Activated CD4-positive, alpha-beta T cell treated with anti-CD3 and anti-CD28 coated beads for 36 hours (primary cell): ENCODE data around the gene CREM. TPM values are rescaled to one million over a fixed set of nuclear protein-coding genes. Genes with fewer than 3 reads are reported as not detected.
A peak's percentile ranks its signal among the peaks of the same experiment; 100 is the strongest.

Source experiments
- ATAC-seq: fragments of 200-7000 bp; cut with Tn5 transposase; one replicate; pipeline ENCODE4 v1.10.0; 2021; ENCODE audit warnings: mild to moderate bottlenecking, moderate library complexity
- CTCF ChIA-PET: fragments of 350-600 bp; sonication (Branson Sonifier 250); formaldehyde crosslinking; loops from one replicate; lab custom pipeline; 2021; ENCODE audit warnings: antibody characterized with exemption; lab: Charles Lee
- POLR2A ChIA-PET: fragments of 350-600 bp; sonication (Branson Sonifier 250); formaldehyde crosslinking; loops from one replicate; lab custom pipeline; 2021; ENCODE audit warnings: antibody characterized with exemption, inconsistent platforms; lab: Charles Lee
- DNase-seq: peaks from one replicate; pipeline ENCODE4 v3.0.0-alpha.2; 2020
- H3K27ac Mint-ChIP-seq: one replicate; pipeline ENCODE4 v1.8.0; 2021; ENCODE audit warnings: mixed read lengths
- H3K27me3 Mint-ChIP-seq: one replicate; pipeline ENCODE4 v1.8.0; 2021; ENCODE audit warnings: mixed read lengths
- H3K36me3 Mint-ChIP-seq: one replicate; pipeline ENCODE4 v1.8.0; 2021; ENCODE audit warnings: low read depth, mixed read lengths
- H3K4me1 Mint-ChIP-seq: one replicate; pipeline ENCODE4 v1.8.0; 2021; ENCODE audit warnings: mixed read lengths
- H3K4me3 Mint-ChIP-seq: one replicate; pipeline ENCODE4 v1.8.0; 2021; ENCODE audit warnings: mild to moderate bottlenecking, moderate library complexity, mixed read lengths
- H3K9me3 Mint-ChIP-seq: one replicate; pipeline ENCODE4 v1.8.0; 2021; ENCODE audit warnings: low read depth, mixed read lengths
- intact Hi-C, 2 experiments: fragments of 100-400 bp; cut with DNase I in 1 of 2; cut with micrococcal nuclease in 1 of 2; formaldehyde crosslinking; loops; one replicate each; pipeline versions ENCODE4 v1.14.2 to v1.15.1; 2022 to 2024; cut with DNase I, micrococcal nuclease
- total RNA-seq, 2 experiments: library from RNA; stranded (reverse); gene quantifications; one replicate each; pipeline ENCODE4 v1.2.3, GENCODE V29; 2021

CREM gene
- total RNA-seq, 2 experiments from 2014 or later = 106 to 126 TPM

DNA sequence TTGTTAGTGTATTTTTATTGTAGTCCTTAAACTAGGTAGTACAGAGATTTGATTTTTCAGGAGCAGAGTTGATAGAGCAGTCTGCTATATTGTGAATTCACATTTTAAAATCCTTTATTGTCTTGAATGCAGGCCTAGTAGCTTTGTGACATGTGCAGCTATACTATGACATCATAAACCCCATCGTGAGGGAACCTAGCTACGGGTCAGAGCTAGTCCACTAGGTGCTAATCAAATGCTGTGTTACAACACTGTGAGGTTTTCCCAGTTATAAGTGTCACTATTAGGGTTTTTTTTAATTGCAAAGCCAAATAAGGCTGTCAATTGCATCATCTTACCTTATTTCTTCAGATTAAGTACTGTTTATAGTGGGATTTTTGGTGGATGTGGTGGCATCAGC, 40.7 kb downstream of the CREM start:
- intact Hi-C loops = no loop called here
- Mint-ChIP-seq H3K27me3 (no peaks in the 10 kb centered on the region), H3K27ac (no peak overlapping the region), H3K36me3 (peaks cover 8% of the 10 kb centered on the region), H3K4me3 (no peak overlapping the region), H3K4me1 (no peaks in the 10 kb centered on the region), H3K9me3 (peaks cover 5% of the 10 kb centered on the region)
- no peak for ATAC-seq
- CTCF ChIA-PET = interaction anchor here (0.5 to 0.9 kb wide), 2 partner anchors 18 to 27 kb away, joined by 4 to 5 read pairs; no protein-coding TSS in a partner anchor
- DNase-seq = no peak
- POLR2A ChIA-PET = interaction anchor here (0.6 kb wide), 1 partner anchor 33 kb away, joined by 3 read pairs; no protein-coding TSS in a partner anchor

DNA sequence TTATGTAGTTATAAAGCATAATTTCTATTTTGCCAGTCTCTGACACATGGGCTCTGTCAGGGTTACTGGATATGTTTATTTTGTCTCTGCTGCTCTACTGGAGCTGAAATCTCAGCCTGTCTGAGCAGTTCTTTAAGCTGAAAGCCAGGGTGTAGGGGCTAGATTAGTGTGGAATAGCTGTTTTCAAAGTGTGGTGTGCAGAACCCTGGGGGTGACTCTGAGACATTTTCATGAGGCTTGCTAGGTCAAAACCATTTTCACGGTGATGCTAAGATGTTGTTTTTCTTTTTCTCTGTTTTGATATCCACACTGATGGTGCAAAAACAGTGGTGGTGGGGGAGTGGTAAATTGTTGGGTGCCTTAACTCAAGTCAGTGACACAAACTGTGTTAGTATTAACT, 45.5 kb downstream of the CREM start:
- Mint-ChIP-seq H3K4me1 (peaks cover 5% of the 10 kb centered on the region), H3K27me3 (no peaks in the 10 kb centered on the region), H3K9me3 (peaks cover 5% of the 10 kb centered on the region), H3K27ac (no peak overlapping the region), H3K36me3 (peaks cover 8% of the 10 kb centered on the region), H3K4me3 (no peak overlapping the region)
- intact Hi-C loops = no loop called here
- ChIA-PET POLR2A (interaction anchor here (1.2 kb wide), 1 partner anchor 24 kb away, joined by 3 read pairs; no protein-coding TSS in a partner anchor), CTCF (interaction anchor here (0.7 to 1.3 kb wide), 3 partner anchors 8 to 45 kb away, joined by 3 to 5 read pairs (median 3); no protein-coding TSS in a partner anchor)
- no peak for DNase-seq
- no peak for ATAC-seq

DNA sequence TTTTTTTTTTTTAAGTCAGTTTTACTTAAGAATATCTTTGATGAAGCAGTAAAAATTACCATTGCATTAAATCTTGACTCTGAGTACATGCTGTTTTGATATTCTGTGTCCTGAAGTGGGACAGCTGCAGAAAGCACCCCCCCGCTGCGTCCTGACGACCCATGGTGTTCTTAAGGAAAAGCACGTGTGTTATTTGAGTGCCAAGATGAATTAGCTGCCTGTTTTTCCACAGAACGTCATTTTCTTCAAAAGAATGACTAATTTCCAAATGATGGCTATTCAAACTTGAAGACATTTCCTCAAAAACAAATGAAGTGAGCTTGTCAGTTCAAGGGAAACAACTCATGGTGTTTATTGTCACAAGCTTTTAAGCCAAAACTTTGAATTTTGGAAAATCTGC, 45.9 kb downstream of the CREM start:
- ChIA-PET POLR2A (interaction anchor here (0.6 to 1.2 kb wide), 2 partner anchors 23 to 920 kb away, joined by 3 read pairs; no protein-coding TSS in a partner anchor), CTCF (interaction anchor here (0.9 to 1.5 kb wide), 4 partner anchors 8 to 45 kb away, joined by 3 to 5 read pairs (median 4); no protein-coding TSS in a partner anchor)
- H3K9me3 Mint-ChIP-seq = peaks cover 5% of the 10 kb centered on the region
- ATAC-seq (no peak), DNase-seq (no peak)
- H3K27me3 Mint-ChIP-seq = no peaks in the 10 kb centered on the region
- no peak overlapping the region for H3K27ac Mint-ChIP-seq
- no peak overlapping the region for H3K4me3 Mint-ChIP-seq
- peaks cover 8% of the 10 kb centered on the region for H3K36me3 Mint-ChIP-seq
- H3K4me1 Mint-ChIP-seq = peaks cover 5% of the 10 kb centered on the region
- intact Hi-C loops = no loop called here

DNA sequence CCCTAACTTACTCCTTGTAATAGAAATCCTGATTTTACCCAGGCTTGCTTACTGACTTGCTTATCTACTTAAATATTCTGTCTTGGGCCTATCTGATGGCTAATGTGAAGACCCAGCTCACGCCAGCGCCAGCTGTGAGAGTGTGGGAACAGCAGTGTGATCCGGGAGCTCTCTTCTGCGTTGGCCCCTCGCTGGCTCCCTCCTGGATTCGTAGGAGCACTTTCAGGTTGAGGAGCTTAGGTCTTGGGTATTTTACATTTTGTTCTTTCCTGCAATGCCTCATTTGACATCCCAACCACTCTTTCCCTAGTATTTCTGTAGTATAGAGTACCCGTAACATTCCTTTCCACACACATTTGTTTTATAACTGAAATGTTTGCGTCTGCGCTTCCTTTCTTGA, 51.7 kb downstream of the CREM start:
- Mint-ChIP-seq H3K4me3 (no peak overlapping the region), H3K4me1 (no peaks in the 10 kb centered on the region), H3K27me3 (no peaks in the 10 kb centered on the region), H3K36me3 (peaks cover 6% of the 10 kb centered on the region), H3K27ac (no peak overlapping the region), H3K9me3 (no peaks in the 10 kb centered on the region)
- DNase-seq = no peak
- intact Hi-C loops = no loop called here
- POLR2A ChIA-PET = interaction anchor here (1.2 kb wide), 1 partner anchor 16 kb away, joined by 3 read pairs; no protein-coding TSS in a partner anchor
- no peak for ATAC-seq
- CTCF ChIA-PET = interaction anchor here (4.0 kb wide), 1 partner anchor 17 kb away, joined by 19 read pairs; no protein-coding TSS in a partner anchor

DNA sequence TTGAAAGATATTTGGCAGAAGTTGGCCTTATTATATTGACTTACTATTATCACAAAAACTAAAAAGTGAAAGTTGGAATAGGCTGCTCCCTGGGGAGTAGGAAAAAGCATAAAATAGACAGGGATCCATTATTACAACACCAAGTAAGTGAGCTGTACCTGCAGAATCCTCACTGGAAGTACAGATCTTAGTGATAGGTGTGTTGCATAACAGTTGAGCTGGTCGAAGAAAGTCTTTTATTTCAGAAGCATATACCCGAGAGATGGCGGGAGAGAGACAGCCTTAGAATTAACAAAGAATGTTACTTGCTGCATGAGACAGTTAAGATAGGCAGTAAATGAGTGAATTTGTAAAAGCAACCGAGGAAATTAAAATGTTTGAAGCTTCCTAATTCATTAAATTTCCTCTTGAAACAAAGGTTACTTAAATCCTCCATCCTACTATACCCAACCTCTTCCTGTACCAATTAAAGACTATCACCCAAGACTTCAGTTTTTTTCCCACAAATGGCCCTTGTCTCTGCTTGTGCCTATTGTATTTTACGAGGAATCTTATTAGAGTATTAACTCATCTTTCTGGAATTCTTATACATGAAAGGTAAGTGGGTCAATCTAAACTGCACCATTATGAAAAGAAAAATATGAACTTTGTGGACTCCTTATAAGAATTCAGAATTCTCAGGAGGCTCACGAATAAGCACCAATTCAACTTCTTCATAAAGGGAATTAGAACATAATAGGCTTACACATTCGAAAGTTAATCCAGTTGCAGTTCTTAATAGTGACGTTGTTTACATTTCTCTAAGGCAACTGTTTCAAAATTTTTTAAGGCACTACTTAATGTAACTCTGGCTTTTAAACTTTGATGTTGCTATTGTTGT, 56.2 kb downstream of the CREM start:
- peaks cover 1% of the 10 kb centered on the region for H3K4me1 Mint-ChIP-seq
- no peaks in the 10 kb centered on the region for H3K27me3 Mint-ChIP-seq
- no peak overlapping the region for H3K4me3 Mint-ChIP-seq
- no peaks in the 10 kb centered on the region for H3K9me3 Mint-ChIP-seq
- H3K36me3 Mint-ChIP-seq = peaks cover 6% of the 10 kb centered on the region
- DNase-seq = no peak
- ATAC-seq = no peak
- ChIA-PET CTCF (interaction anchor here (0.9 to 1.5 kb wide), 2 partner anchors 11 to 13 kb away, joined by 4 to 5 read pairs; no protein-coding TSS in a partner anchor), POLR2A (no interaction called here)
- intact Hi-C loops = no loop called here
- H3K27ac Mint-ChIP-seq = no peak overlapping the region

DNA sequence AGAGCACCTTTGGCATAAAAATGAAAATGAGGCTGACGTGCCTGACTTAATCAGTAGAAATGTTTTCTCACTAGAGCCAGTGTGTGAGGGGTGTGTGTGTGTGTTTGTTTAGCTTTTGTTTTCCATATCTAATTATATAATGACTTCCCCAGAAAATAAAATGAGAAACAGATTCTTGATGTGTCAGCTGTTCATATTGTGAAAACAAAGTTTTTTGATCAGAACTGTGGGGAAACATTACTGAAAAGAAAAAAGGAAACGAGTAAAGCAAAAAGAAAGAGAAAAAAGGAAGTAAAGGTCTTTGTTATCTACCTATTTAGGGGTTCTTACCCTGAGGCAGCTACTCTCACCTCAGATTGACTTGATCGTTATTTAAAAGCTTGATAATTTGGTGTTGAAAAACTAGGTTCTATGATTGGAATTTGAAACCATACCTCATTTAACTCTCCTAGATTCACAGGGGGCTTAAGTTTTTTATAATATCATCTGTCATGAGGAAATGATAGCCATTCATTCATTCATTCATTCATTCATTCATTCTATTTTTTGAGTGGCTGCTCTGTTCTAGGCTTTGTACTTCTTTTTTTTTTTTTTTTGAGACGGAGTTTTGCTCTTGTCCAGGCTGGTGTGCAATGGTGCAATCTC, 58.0 kb downstream of the CREM start:
- Mint-ChIP-seq H3K36me3 (peaks cover 6% of the 10 kb centered on the region), H3K9me3 (no peaks in the 10 kb centered on the region), H3K27ac (no peak overlapping the region), H3K4me3 (no peak overlapping the region), H3K4me1 (peaks cover 1% of the 10 kb centered on the region), H3K27me3 (no peaks in the 10 kb centered on the region)
- intact Hi-C loops = no loop called here
- ATAC-seq = no peak
- CTCF ChIA-PET = interaction anchor here (0.6 kb wide), 1 partner anchor 49 kb away, joined by 3 read pairs; no protein-coding TSS in a partner anchor
- no peak for DNase-seq
- POLR2A ChIA-PET = no interaction called here

DNA sequence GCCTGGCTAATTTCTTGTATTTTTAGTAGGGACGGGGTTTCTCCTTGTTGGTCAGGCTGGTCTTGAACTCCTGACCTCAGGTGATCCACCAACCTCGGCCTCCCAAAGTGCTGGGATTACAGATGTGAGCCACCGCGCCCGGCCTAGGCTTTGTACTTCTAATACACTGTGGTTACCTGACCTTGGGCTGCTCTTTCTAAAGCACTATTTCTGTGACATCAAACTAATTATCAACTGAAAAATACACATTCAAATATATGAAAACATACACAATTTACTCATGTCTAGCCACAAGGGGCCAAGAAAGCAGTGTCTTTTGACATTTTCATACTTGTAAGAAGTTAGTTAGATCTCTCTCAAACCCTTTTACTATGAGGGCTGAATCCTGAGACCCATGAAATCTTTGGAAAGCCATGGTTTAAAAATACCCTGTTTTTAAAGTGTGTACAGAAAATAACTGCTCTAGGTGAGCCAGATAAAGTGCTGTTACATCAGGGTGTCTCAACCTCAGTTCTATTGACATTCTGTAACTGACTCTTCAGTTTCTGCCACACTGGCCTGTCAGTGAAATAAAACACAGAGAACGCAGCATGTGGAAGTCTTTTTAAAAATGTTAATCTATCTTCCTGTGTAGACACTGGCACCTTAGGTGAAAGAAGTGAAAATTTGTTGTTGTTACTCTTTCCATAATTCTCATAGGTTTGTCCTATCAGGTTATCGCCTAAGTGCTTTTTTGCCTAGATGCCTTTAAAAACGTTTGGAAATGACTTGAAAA, 58.8 kb downstream of the CREM start:
- H3K36me3 Mint-ChIP-seq = peaks cover 6% of the 10 kb centered on the region
- intact Hi-C loops = no loop called here
- H3K4me3 Mint-ChIP-seq = no peak overlapping the region
- no peak for DNase-seq
- H3K27ac Mint-ChIP-seq = peak overlapping the region; percentile 33
- peaks cover 1% of the 10 kb centered on the region for H3K4me1 Mint-ChIP-seq
- no peak for ATAC-seq
- H3K27me3 Mint-ChIP-seq = no peaks in the 10 kb centered on the region
- H3K9me3 Mint-ChIP-seq = no peaks in the 10 kb centered on the region
- ChIA-PET POLR2A (no interaction called here), CTCF (interaction anchor here (0.7 kb wide), 1 partner anchor 91 kb away, joined by 3 read pairs; no protein-coding TSS in a partner anchor)

DNA sequence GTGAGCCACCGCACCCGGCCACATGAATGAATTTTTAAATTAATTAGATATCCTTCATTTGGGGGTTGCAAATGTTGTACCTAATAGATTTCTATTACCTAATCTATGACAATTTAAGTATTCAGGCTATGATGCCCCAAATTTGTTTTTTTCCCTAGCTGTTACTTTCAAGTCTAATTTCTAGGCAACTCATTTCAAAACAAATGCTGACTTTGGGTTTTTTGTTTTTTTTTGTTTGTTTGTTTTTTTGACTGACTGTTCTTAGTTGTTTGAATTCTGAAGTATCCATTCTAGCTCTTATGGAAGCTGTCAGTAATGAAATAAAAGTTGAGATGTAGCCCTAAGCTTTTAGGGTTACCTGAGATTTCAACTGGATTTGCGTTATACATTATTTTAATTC, 62.3 kb downstream of the CREM start:
- Mint-ChIP-seq H3K4me3 (no peak overlapping the region), H3K4me1 (peaks cover 22% of the 10 kb centered on the region), H3K9me3 (no peaks in the 10 kb centered on the region), H3K27me3 (no peaks in the 10 kb centered on the region), H3K36me3 (peaks cover 22% of the 10 kb centered on the region), H3K27ac (no peak overlapping the region)
- no peak for ATAC-seq
- intact Hi-C loops = no loop called here
- CTCF ChIA-PET = interaction anchor here (1.3 kb wide), 1 partner anchor 9 kb away, joined by 4 read pairs; no protein-coding TSS in a partner anchor
- no peak for DNase-seq
- POLR2A ChIA-PET = no interaction called here

DNA sequence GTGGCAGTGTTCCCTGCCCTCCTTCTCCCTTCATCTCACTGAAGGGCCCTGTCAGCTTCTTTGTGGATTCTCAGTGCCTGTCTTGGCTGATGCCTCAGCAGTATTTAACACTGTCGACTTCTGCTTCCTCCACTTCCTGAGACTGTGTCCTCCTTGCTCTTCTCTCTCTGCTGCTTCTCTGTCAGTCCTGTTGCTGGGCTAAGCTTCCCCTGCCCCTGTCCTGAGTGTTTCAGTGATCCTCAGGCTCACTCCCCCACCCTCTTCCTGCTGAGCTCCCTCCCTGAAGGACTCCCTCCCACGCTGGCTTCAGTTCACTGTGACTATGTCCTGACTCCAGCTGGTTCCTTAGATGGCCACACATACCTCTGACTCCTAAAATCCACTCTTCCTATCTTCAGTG, 64.9 kb downstream of the CREM start:
- POLR2A ChIA-PET = no interaction called here
- Mint-ChIP-seq H3K4me3 (no peak overlapping the region), H3K9me3 (no peaks in the 10 kb centered on the region), H3K27ac (peak overlapping the region; percentile 15), H3K4me1 (peaks cover 35% of the 10 kb centered on the region), H3K36me3 (peaks cover 22% of the 10 kb centered on the region), H3K27me3 (no peaks in the 10 kb centered on the region)
- intact Hi-C loops = loop anchor here in 1 of 2 experiments (2.0 kb wide), 1 partner anchor 17 kb away; no protein-coding TSS in a partner anchor
- no peak for ATAC-seq
- no peak for DNase-seq
- CTCF ChIA-PET = interaction anchor here (0.5 to 1.0 kb wide), 3 partner anchors 14 to 59 kb away, joined by 3 to 4 read pairs (median 4); no protein-coding TSS in a partner anchor

DNA sequence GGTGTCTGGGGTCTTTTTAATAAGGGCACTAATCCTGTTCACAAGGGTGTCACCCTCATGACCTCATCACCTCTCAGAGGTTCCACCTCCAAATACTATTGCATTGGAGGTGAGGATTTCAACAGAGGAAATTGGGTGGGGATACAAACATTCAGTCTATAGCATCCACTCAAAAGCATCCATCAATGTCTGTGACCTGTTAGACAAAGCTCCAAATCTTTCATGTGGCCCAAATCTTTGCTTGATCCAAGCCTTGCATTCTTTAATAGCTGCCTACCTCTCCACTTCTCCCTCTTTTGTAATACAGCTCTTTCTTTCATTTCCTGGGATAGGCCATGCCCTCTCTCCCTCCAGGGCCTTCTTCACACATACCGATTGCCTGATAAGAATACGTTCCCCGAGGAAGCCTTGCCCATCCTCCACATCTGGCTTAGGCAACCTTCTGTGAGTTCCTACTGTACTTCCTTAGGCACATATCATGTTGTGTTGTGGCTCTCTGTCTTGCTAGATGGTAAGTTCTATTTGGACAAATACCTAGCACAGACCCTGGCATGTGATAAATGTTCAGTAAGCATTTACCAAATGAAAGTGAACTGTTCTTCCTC, 66.1 kb downstream of the CREM start:
- ChIA-PET CTCF (interaction anchor here (1.1 kb wide), 1 partner anchor 11 kb away, joined by 3 read pairs; no protein-coding TSS in a partner anchor), POLR2A (interaction anchor here (0.6 to 1.1 kb wide), 2 partner anchors 65 to 161 kb away, joined by 5 read pairs; no protein-coding TSS in a partner anchor)
- Mint-ChIP-seq H3K27me3 (no peaks in the 10 kb centered on the region), H3K36me3 (peaks cover 25% of the 10 kb centered on the region), H3K9me3 (no peaks in the 10 kb centered on the region), H3K4me3 (no peak overlapping the region), H3K4me1 (peaks cover 37% of the 10 kb centered on the region), H3K27ac (peak overlapping the region; percentile 48)
- intact Hi-C loops = no loop called here
- DNase-seq = no peak
- ATAC-seq = no peak
